GM12891 (cell line): ENCODE results near the gene ING2.

ENCODE experiments used
- DNase-seq: peaks from one replicate; pipeline ENCODE4 v3.0.0; 2011; ENCODE audit warnings: low spot score; ENCODE audit not compliant: insufficient read length
- FAIRE-seq: peaks from 2 replicates; lab custom pipeline; 2011; peaks lifted over from hg19 to GRCh38; lab: Jason Lieb, UNC
- PAX5 ChIP-seq: IDR thresholded peaks from 2 replicates; pipeline ENCODE4 v1.6.1; 2011; ENCODE audit warnings: low read length, moderate library complexity, mild to moderate bottlenecking; ENCODE audit not compliant: insufficient read depth, severe bottlenecking
- POLR2A ChIP-seq: IDR thresholded peaks from 2 replicates; pipeline ENCODE4 v1.6.1; 2011; ENCODE audit warnings: low read depth, low read length, control low read depth
- POLR2AphosphoS5 ChIP-seq: IDR thresholded peaks from 2 replicates; pipeline ENCODE4 v1.6.1; 2011; ENCODE audit warnings: low read depth, low read length, control low read depth
- POU2F2 ChIP-seq: IDR thresholded peaks from 2 replicates; pipeline ENCODE4 v1.6.1; 2011; ENCODE audit warnings: low read depth, mild to moderate bottlenecking, control low read depth, low read length, moderate library complexity
- SPI1 ChIP-seq: IDR thresholded peaks from 2 replicates; pipeline ENCODE4 v1.6.1; 2011; ENCODE audit warnings: low read depth, low read length, control low read depth
- TAF1 ChIP-seq: IDR thresholded peaks from 2 replicates; pipeline ENCODE4 v1.6.1; 2011; ENCODE audit warnings: low read depth, low read length, control low read depth

Gene ING2

DNA sequence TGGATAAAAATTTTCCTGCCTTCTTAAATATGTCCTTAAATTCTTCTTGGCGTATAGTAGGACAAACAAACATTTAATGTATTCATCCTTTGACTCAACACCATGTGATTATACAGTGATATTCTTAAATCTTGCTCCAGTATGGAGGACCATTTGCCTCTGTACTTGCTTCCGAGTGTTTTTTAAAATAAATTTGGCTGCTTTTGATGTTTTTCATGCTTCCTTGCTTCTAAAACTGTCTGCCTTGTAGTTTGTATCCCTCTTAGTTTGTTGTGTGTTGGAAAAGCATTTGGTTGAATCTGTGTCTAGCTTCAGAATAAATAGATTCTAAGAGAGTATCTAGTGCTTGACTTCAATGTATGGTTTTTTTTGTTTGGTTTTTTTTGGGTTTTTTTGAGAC, 12.3 kb downstream of the ING2 start:
- TF ChIP-seq PAX5 (no peak), POLR2AphosphoS5 (no peak), TAF1 (no peak), SPI1 (no peak), POLR2A (no peak), POU2F2 (no peak)
- no peak for FAIRE-seq

DNA sequence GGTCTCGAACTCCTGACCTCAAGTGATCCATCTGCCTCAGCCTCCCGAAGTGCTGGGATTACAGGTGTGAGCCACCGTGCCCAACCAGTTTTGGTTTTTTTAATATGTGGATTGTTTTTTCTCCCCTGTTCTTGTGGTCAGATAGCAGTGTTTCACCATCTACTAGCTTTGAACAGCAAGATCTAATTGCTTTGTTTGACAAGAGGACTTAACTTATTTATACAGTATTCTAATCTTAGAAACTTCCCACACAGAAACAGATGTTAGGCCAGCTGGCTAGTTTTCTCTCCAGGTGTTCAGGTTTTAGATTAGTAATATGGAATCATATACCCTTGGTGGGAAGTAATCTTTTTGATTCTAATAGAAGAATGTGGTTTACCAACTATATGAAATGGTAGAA, 12.9 kb downstream of the ING2 start:
- DNase-seq (no peak), FAIRE-seq (no peak)
- TF ChIP-seq PAX5 = no peak
- no peak for TF ChIP-seq TAF1
- no peak for TF ChIP-seq POU2F2
- no peak for TF ChIP-seq POLR2A
- no peak for TF ChIP-seq POLR2AphosphoS5
- no peak for TF ChIP-seq SPI1

More for the DNA sequence above, 12.3 kb downstream of the ING2 start:
- DNase-seq = no peak

DNA sequence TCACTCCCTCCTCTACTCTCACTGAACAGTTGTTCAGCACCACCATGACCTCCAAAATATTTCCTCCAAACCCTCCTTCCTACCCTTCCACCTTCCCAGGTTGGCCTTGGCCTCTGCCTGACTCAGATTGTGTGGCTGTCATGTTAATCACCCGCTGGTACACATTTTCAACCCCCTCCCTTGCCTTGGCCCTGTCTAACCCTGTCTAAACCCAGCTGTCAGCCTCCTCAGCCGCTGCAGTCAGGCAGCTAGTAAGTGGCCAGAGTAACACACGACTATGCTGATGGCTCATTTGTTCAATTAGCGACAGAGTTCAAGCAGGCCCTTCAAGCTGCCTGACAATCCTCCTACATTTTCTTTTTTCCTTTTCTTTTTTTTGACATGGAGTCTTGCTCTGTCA, 18.0 kb downstream of the ING2 start:
- no peak for FAIRE-seq
- no peak for TF ChIP-seq POLR2AphosphoS5
- no peak for TF ChIP-seq SPI1
- no peak for TF ChIP-seq POU2F2
- TF ChIP-seq POLR2A = no peak
- no peak for TF ChIP-seq TAF1
- no peak for TF ChIP-seq PAX5
- DNase-seq = no peak

DNA sequence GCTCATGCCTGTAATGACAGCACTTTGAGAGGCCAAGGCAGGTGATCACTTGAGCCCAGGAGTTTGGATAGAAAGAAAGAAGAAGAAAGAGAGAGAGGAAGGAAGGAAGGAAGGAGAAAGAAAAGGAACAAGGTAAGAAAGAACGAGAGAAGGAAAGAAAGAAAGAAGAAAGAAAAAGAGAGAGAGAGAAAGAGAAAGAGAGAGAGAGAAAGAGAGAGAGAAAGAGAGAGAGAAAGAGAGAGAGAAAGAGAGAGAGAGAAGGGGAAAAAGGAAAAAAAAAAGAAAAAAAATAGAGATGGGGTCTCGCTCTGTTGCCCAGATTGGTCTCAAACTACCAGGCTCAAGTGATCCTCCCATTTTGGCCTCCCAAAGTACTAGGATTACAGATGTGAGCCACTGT, 22.5 kb downstream of the ING2 start:
- TF ChIP-seq POLR2A (no peak), TAF1 (no peak), PAX5 (no peak), SPI1 (no peak), POU2F2 (no peak), POLR2AphosphoS5 (no peak)
- DNase-seq (no peak), FAIRE-seq (no peak)

DNA sequence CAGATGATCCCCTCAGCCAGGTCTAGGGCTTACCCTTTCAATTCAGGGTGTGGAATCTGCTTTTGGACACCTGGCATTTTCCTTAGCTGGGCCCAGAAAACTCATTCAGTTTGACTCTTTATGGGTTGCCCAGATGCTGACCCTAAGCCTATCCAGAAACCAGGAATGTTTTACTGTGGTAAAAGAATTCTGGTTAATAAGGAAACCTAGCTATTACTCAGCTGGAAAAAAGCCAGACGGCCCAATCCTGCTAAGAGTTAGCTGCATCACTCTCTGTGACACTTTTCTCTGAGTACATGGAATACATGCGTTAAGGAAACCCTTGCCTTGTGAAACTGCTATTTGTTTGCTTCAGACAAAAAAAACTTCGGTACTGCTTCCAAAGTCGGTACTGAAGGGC, 28.0 kb downstream of the ING2 start:
- TF ChIP-seq TAF1 (no peak), SPI1 (no peak), POU2F2 (no peak), PAX5 (no peak), POLR2AphosphoS5 (no peak), POLR2A (no peak)
- FAIRE-seq (no peak), DNase-seq (no peak)

DNA sequence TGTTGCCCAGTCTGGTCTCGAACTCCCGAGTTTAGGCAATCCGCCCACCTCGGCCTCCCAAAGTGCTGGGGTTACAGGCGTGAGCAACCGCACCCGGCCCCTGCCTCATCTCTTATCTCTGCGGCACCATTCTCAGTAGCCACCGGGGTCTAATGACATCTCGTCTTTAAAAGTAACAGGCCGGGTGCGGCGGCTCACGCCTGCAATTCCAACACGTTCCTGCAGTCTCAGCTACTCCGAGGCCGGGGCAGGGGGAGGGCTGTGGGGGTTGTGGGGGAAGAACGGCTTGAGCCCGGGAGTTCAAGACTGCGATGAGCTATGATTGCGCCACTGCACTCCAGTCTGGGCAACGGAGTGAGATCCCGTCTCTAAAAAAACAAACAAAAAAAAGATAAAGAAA, 28.8 kb downstream of the ING2 start:
- FAIRE-seq (no peak), DNase-seq (no peak)
- TF ChIP-seq POLR2AphosphoS5 = no peak

DNA sequence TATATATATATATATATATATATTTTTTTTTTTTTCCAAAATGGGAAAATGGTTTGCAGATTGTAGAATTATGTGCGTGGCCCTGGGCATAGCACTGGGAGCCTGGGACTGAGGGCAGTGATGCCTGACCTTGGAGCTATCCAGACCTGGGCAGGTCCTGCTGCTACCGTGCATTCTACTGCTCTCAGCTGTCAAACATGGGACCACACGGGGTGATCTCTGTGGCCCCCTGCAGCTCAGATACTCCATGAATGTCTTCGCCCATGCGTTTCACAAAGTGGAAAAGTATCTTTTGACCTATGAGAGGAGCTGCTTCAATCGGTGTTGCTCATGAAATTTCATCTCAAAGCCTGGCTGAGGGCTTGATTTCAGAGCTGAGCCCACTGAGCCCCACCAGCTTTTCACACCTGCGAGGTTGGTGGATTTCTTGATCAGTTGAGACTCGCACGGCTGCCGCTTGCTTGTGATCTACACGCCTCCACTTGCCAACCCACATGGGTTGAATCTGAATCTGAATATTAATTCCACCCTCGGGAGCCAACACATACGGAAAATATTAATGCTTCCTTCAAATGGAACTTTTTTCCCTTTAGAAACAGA, 35.7 kb downstream of the ING2 start:
- no peak for TF ChIP-seq SPI1
- no peak for TF ChIP-seq PAX5
- no peak for TF ChIP-seq POLR2AphosphoS5
- no peak for TF ChIP-seq POU2F2
- no peak for TF ChIP-seq POLR2A
- TF ChIP-seq TAF1 = no peak
- DNase-seq = no peak
- no peak for FAIRE-seq

DNA sequence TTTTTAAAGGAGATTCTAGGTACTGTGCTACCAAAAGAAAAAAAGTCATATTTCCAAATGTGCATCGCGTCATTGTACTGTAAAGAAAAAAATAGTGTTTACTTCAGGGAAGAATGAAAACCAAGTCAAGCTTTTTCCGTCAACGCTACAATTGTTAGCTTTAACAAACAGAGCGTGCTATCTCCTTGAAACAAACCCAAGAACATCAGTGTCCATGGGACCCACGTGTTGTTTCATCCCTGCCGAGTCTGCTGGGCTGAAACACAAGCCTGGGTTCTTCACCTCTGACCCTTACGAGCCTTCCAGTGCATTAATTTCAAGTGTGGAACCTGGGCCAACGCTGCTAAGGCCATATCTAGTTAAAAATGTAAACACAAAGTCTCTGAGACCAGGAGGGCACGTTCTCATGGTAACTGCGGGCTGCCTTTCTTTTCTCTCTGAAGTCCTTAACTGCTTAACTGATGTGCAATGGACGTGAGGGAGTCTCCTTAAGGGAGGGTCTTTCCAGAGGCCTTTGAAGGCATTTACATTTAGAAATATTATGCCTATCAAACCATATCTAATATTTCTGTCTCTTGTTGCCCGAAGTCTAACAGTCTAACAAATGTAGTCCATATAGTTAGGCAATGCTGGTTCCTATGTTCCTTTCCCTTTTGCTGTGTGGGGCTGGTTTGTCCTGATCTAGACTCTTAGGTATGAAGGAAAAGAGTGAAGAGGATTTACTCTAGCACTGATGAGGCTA, 36.3 kb downstream of the ING2 start:
- no peak for FAIRE-seq
- DNase-seq = no peak
- TF ChIP-seq POU2F2 (no peak), PAX5 (no peak), SPI1 (no peak), TAF1 (no peak), POLR2AphosphoS5 (no peak), POLR2A (no peak)

DNA sequence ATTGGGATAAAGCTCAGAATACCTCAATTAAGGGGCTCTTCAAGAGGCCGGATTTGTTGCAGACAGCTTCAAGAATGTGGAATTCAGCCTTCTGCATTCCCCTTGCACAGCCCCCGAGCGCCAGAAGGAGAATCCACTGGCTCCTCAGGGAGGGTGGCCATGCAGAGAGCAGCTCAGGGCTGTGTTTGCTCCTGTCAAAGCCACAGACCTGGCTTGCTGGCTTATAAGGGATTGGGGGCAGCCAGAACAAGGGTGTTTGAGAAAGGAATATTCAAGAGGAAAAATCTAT, 36.8 kb downstream of the ING2 start:
- FAIRE-seq = no peak
- TF ChIP-seq POU2F2 (no peak), POLR2AphosphoS5 (no peak), SPI1 (no peak), TAF1 (no peak), POLR2A (no peak), PAX5 (no peak)
- no peak for DNase-seq

DNA sequence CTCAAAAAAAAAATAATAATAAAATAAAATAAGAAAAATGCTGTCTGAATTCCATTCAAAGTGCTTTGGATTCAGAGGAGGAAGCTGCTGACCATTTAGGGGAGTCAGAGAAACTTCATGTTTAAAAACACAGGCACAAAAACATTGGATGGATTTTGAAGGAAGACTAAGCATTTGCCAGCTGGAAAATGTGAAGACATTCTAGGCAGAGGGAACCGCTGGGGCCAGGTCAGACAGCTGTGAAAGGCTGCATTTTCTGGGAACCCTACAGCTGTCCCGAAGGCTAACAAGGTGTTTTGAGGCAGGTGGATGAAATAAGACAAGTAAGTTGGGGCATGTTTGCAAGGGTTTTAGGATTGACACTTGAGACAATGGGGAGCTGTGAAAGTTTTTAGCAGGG, 38.6 kb downstream of the ING2 start:
- TF ChIP-seq SPI1 (no peak), POU2F2 (no peak), POLR2AphosphoS5 (no peak), POLR2A (no peak)
- DNase-seq (no peak), FAIRE-seq (no peak)
